ENCODE results near the gene LEMD1. TPM values are rescaled to one million over a fixed set of nuclear protein-coding genes. Genes with fewer than 3 reads are reported as not detected.

LEMD1 gene
- total and polyA plus RNA-seq, 5 donors from 2014 or later = not detected

DNA sequence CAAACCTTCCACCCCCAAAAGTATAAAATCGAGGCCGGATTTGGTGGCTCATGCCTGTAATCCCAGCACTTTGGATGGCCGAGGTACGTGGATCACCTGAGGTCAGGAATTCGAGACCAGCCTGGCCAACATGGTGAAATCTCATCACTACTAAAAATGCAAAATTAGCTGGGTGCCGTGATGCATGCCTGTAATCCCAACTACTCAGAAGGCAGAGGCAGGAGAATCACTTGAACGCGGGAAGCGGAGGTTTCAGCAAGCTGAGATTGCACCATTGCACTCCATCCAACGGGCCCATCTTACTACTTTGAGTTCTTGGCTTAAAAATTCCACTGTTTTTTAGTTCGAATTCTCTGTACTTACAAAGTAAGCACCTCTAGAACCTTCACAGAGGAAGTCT, 76.1 kb downstream of the LEMD1 start:
- peaks cover 15% of the 10 kb centered on the region for H3K4me1 ChIP-seq (ENCODE audit: control insufficient read depth, insufficient read depth, low read length, poor library complexity, severe bottlenecking)
- Mint-ChIP-seq H3K4me3 (no peak overlapping the region), H3K36me3 (no peaks in the 10 kb centered on the region), H3K4me1 (peaks cover 0 to 12% (median 4%) of the 10 kb centered on the region in 4 donors), H3K27ac (no peak overlapping the region), H3K9me3 (peaks cover 0 to 3% (median 0%) of the 10 kb centered on the region in 7 donors), H3K27me3 (peaks cover 63% of the 10 kb centered on the region)
- peaks cover 27% of the 10 kb centered on the region for H3K27me3 ChIP-seq (ENCODE audit: control insufficient read depth, insufficient read depth, low read length)
- H3K9me3 ChIP-seq (ENCODE audit: control insufficient read depth in 2 of 2, low read length in 2 of 2) = no peaks in the 10 kb centered on the region
- H3K36me3 ChIP-seq (ENCODE audit: control insufficient read depth, insufficient read depth, low read length) = no peaks in the 10 kb centered on the region
- no peak overlapping the region for H3K4me3 ChIP-seq (ENCODE audit: low read depth, low read length)
- ATAC-seq (ENCODE audit: low read depth in 2 of 2) (no peak), DNase-seq (no peak)
- no peak overlapping the region for H3K27ac ChIP-seq (ENCODE audit: insufficient read depth, low read length, poor library complexity, severe bottlenecking)

DNA sequence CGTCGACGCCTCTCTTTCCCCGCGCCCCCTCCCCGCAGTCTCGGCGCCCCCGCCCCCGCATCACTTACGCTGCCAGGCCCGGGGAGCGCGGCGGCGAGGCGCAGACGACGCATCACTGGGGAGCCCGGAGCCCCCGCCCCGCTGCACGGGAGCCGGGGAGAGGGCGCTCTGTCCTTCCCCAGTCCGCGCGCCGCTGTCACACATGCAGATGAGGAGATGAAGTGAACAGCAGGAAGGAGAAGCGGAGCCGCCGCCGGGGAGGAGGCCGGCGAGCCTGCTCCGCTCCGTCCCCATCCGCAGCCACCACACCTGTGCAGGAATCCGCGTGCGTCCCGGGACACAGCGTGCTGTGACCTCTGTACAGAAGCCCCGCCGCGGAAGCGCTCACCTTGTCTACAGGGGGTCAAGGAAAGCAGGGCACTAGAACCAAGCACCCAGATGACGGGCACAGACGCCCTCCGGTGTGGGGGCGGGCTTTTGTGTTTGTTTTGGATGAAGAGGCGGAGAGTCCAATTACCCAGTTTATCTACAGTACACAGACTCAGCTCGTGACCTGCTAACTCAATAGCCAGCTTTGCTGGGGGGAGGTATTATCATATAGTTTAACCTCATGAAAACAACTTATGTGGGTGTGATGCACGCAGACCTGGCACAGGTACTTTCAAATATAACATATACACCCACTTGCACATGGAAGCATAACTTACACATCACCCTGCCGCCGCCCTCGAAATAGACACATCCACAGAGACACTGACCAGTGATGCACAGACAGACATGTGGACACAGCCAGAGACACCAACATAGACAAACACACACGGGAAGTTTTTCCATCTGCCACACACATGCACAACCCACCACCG, 77.6 kb downstream of the LEMD1 start:
- Mint-ChIP-seq H3K27me3 (peaks cover 66% of the 10 kb centered on the region), H3K27ac (peak overlapping the region in 2 of 3 donors; percentile 20 to 39), H3K36me3 (no peaks in the 10 kb centered on the region), H3K4me3 (peak overlapping the region; percentile 30 to 84 (median 75)), H3K4me1 (peaks cover 0 to 12% (median 4%) of the 10 kb centered on the region in 4 donors), H3K9me3 (peaks cover 0 to 3% (median 0%) of the 10 kb centered on the region in 7 donors)
- Histone ChIP-seq H3K36me3 (ENCODE audit: control insufficient read depth, insufficient read depth, low read length) (no peaks in the 10 kb centered on the region), H3K9me3 (ENCODE audit: control insufficient read depth in 2 of 2, low read length in 2 of 2) (no peaks in the 10 kb centered on the region), H3K4me1 (ENCODE audit: control insufficient read depth, insufficient read depth, low read length, poor library complexity, severe bottlenecking) (peaks cover 15% of the 10 kb centered on the region), H3K4me3 (ENCODE audit: low read depth, low read length) (no peak overlapping the region), H3K27ac (ENCODE audit: insufficient read depth, low read length, poor library complexity, severe bottlenecking) (no peak overlapping the region), H3K27me3 (ENCODE audit: control insufficient read depth, insufficient read depth, low read length) (peaks cover 27% of the 10 kb centered on the region)
- DNase-seq (peak; percentile 10 to 33 (median 33)), ATAC-seq (ENCODE audit: low read depth in 2 of 2) (peak; percentile 41 to 61)

DNA sequence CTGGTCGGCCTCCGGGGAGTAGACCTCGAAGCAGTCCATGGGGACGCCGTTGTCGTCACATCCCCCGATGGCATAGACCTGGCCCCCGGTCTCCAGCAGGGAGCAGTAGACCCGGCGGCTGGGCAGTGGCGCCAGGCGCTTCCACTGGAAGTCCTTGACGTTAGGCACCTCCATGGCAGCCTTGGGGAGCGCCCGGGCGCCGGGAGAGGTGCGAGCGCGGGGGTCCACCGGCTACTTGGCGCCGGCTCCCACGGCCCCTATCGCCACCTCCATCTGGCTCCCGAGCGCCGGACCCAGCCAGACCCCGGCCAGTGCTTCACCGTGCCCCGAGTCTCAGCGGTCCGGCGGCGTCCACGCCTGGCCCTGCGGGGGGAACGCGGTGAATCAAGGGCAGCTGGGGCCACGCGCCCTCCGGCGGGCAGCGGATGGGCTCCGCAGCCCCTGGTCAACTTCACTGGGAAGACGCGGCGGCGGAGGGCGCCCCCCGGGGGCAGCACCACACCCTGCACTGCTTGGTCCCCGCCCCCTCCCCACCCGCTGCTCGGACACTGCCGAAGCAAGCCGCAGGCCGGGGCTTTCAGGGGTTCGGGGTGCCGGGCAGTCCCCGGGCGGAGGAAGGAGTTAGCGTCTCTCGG, 78.3 kb downstream of the LEMD1 start:
- H3K4me1 Mint-ChIP-seq = peaks cover 0 to 12% (median 4%) of the 10 kb centered on the region in 4 donors
- H3K27me3 ChIP-seq (ENCODE audit: control insufficient read depth, insufficient read depth, low read length) = peaks cover 27% of the 10 kb centered on the region
- DNase-seq = no peak
- H3K4me3 Mint-ChIP-seq = peak overlapping the region in 1 of 4 donors; percentile 68
- H3K36me3 Mint-ChIP-seq = no peaks in the 10 kb centered on the region
- H3K27ac Mint-ChIP-seq = no peak overlapping the region
- no peaks in the 10 kb centered on the region for H3K9me3 ChIP-seq (ENCODE audit: control insufficient read depth in 2 of 2, low read length in 2 of 2)
- no peak overlapping the region for H3K27ac ChIP-seq (ENCODE audit: insufficient read depth, low read length, poor library complexity, severe bottlenecking)
- ATAC-seq (ENCODE audit: low read depth in 2 of 2) = no peak
- H3K4me3 ChIP-seq (ENCODE audit: low read depth, low read length) = no peak overlapping the region
- H3K36me3 ChIP-seq (ENCODE audit: control insufficient read depth, insufficient read depth, low read length) = no peaks in the 10 kb centered on the region
- H3K27me3 Mint-ChIP-seq = peaks cover 70% of the 10 kb centered on the region
- H3K4me1 ChIP-seq (ENCODE audit: control insufficient read depth, insufficient read depth, low read length, poor library complexity, severe bottlenecking) = peaks cover 15% of the 10 kb centered on the region
- peaks cover 0 to 3% (median 0%) of the 10 kb centered on the region in 7 donors for H3K9me3 Mint-ChIP-seq

DNA sequence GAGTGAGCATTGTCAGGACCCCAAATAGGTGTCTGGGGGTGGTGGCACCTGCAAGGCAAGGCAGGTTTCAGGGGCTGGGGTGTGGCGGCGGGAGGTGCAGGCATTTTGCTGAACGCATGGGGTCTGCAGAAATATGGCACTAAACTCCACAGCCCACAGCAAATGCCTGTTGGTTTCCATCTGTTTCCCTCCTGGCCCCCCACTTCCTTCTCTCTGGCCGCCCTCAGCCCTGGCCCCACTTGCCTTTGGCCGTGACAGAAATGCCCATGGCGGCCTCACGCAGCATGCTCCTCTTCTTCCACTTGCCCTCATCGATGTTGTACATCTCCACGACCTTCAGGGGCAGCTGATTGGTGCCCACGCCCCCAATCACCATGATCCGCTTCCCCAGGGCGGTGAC, 78.9 kb downstream of the LEMD1 start:
- Histone ChIP-seq H3K27ac (ENCODE audit: insufficient read depth, low read length, poor library complexity, severe bottlenecking) (no peak overlapping the region), H3K4me3 (ENCODE audit: low read depth, low read length) (no peak overlapping the region), H3K9me3 (ENCODE audit: control insufficient read depth in 2 of 2, low read length in 2 of 2) (no peaks in the 10 kb centered on the region), H3K36me3 (ENCODE audit: control insufficient read depth, insufficient read depth, low read length) (no peaks in the 10 kb centered on the region), H3K27me3 (ENCODE audit: control insufficient read depth, insufficient read depth, low read length) (peaks cover 27% of the 10 kb centered on the region), H3K4me1 (ENCODE audit: control insufficient read depth, insufficient read depth, low read length, poor library complexity, severe bottlenecking) (peaks cover 15% of the 10 kb centered on the region)
- Mint-ChIP-seq H3K4me1 (peaks cover 0 to 12% (median 4%) of the 10 kb centered on the region in 4 donors), H3K36me3 (no peaks in the 10 kb centered on the region), H3K4me3 (peak overlapping the region in 2 of 4 donors; percentile 66 to 74), H3K27ac (no peak overlapping the region), H3K9me3 (peaks cover 0 to 3% (median 0%) of the 10 kb centered on the region in 7 donors), H3K27me3 (peaks cover 67% of the 10 kb centered on the region)
- no peak for DNase-seq
- no peak for ATAC-seq (ENCODE audit: low read depth in 2 of 2)

DNA sequence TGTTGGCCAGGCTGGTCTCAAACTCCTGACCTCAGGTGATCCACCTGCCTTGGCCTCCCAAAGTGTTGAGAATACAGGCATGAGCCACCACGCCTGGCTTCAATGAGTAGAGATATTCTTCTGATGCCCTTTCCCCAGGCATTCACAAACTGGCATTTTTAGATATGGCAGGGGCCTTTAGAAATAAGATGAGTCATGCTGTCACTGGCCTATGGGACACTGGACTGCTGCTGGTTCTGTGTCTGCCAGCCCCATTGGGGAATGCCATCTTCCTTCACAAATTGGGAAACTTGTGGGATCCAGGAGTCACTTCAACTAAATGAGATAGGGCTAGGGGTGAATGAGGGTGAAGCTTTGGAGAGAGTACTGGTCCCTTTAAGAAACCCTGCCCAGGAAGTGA, 81.2 kb downstream of the LEMD1 start:
- Mint-ChIP-seq H3K27ac (no peak overlapping the region), H3K27me3 (peaks cover 52% of the 10 kb centered on the region), H3K36me3 (no peaks in the 10 kb centered on the region), H3K4me3 (no peak overlapping the region), H3K4me1 (peaks cover 0 to 12% (median 4%) of the 10 kb centered on the region in 4 donors), H3K9me3 (peaks cover 0 to 3% (median 0%) of the 10 kb centered on the region in 7 donors)
- no peaks in the 10 kb centered on the region for H3K9me3 ChIP-seq (ENCODE audit: control insufficient read depth in 2 of 2, low read length in 2 of 2)
- no peak overlapping the region for H3K27ac ChIP-seq (ENCODE audit: insufficient read depth, low read length, poor library complexity, severe bottlenecking)
- peaks cover 18% of the 10 kb centered on the region for H3K27me3 ChIP-seq (ENCODE audit: control insufficient read depth, insufficient read depth, low read length)
- H3K4me1 ChIP-seq (ENCODE audit: control insufficient read depth, insufficient read depth, low read length, poor library complexity, severe bottlenecking) = peaks cover 15% of the 10 kb centered on the region
- no peak overlapping the region for H3K4me3 ChIP-seq (ENCODE audit: low read depth, low read length)
- DNase-seq (no peak), ATAC-seq (ENCODE audit: low read depth in 2 of 2) (no peak)
- no peaks in the 10 kb centered on the region for H3K36me3 ChIP-seq (ENCODE audit: control insufficient read depth, insufficient read depth, low read length)

DNA sequence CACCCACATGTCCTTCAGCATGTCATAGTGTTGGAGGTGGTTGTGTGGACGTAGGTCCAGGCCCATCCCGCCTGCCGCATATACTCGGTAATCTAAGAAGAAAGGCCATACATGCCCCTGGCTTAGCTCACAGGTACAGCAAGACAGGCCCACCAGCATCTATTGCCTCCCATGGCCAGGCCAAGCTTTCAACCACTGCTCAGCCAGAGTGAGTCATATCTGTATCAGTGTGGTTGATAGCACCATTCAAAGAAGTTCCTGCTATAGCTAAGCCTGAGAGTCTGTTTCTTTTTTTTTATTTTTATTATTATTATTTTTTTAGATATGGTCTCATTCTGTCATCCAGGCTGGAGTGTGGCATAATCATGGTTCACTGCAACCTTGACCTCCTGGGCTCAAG, 82.1 kb downstream of the LEMD1 start:
- ATAC-seq (ENCODE audit: low read depth in 2 of 2) = peak; percentile 25 to 32

DNA sequence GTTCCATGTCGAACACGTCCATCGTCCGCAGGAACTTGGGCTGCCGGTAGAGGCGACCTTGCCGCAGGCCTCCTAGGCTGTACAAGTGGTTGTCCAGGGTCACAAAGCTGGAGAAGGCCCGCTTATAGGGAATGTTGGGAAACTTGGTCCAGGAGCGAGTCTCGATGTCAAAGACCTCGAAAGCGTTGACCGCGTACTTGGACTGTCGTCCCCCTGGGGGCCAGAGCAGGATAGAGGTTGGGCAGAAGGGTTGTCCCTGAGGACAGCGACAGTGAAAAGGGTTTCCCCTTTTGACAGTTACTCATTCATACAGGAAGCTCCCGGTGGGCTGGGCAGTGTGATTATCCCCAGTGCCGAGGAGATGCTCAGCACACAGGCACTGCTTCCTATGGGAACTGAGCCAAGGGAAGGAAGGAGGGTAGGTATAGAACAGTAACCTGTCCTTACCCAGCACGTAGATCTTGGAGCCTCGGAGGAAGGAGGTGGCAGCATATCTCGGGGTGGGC, 82.6 kb downstream of the LEMD1 start:
- peaks cover 40% of the 10 kb centered on the region for H3K27me3 Mint-ChIP-seq

More for the DNA sequence above, 82.1 kb downstream of the LEMD1 start:
- H3K9me3 Mint-ChIP-seq = peaks cover 0 to 1% (median 0%) of the 10 kb centered on the region in 7 donors
- no peak overlapping the region for H3K27ac Mint-ChIP-seq
- no peak overlapping the region for H3K4me3 ChIP-seq (ENCODE audit: low read depth, low read length)
- peaks cover 11% of the 10 kb centered on the region for H3K27me3 ChIP-seq (ENCODE audit: control insufficient read depth, insufficient read depth, low read length)
- DNase-seq = peak in 1 of 3 donors; percentile 51
- peaks cover 44% of the 10 kb centered on the region for H3K27me3 Mint-ChIP-seq
- no peak overlapping the region for H3K4me3 Mint-ChIP-seq
- no peak overlapping the region for H3K27ac ChIP-seq (ENCODE audit: insufficient read depth, low read length, poor library complexity, severe bottlenecking)
- no peaks in the 10 kb centered on the region for H3K36me3 ChIP-seq (ENCODE audit: control insufficient read depth, insufficient read depth, low read length)
- H3K9me3 ChIP-seq (ENCODE audit: control insufficient read depth in 2 of 2, low read length in 2 of 2) = no peaks in the 10 kb centered on the region
- H3K4me1 Mint-ChIP-seq = peaks cover 0 to 13% (median 3%) of the 10 kb centered on the region in 4 donors
- peaks cover 15% of the 10 kb centered on the region for H3K4me1 ChIP-seq (ENCODE audit: control insufficient read depth, insufficient read depth, low read length, poor library complexity, severe bottlenecking)
- H3K36me3 Mint-ChIP-seq = no peaks in the 10 kb centered on the region

More for the DNA sequence above, 82.6 kb downstream of the LEMD1 start:
- Mint-ChIP-seq H3K4me1 (peaks cover 0 to 9% (median under 1%) of the 10 kb centered on the region in 4 donors), H3K4me3 (no peak overlapping the region), H3K36me3 (no peaks in the 10 kb centered on the region), H3K9me3 (no peaks in the 10 kb centered on the region), H3K27ac (no peak overlapping the region)
- H3K4me3 ChIP-seq (ENCODE audit: low read depth, low read length) = no peak overlapping the region
- peaks cover 11% of the 10 kb centered on the region for H3K4me1 ChIP-seq (ENCODE audit: control insufficient read depth, insufficient read depth, low read length, poor library complexity, severe bottlenecking)
- no peaks in the 10 kb centered on the region for H3K9me3 ChIP-seq (ENCODE audit: control insufficient read depth in 2 of 2, low read length in 2 of 2)
- no peak for DNase-seq
- no peak for ATAC-seq (ENCODE audit: low read depth in 2 of 2)
- peaks cover 7% of the 10 kb centered on the region for H3K27me3 ChIP-seq (ENCODE audit: control insufficient read depth, insufficient read depth, low read length)
- no peaks in the 10 kb centered on the region for H3K36me3 ChIP-seq (ENCODE audit: control insufficient read depth, insufficient read depth, low read length)
- H3K27ac ChIP-seq (ENCODE audit: insufficient read depth, low read length, poor library complexity, severe bottlenecking) = no peak overlapping the region

Measured in CD4-positive, CD25-positive, alpha-beta regulatory T cell (primary cell).